Body of pancreas (tissue), 4 donors: Measurements from ENCODE around the gene SLC39A10.

Source experiments
- POLR2A ChIP-seq, 3 donors: fragments of 450-650 bp; IDR thresholded peaks; one replicate each; pipeline ENCODE4 v1.6.1; 2016; ENCODE audit warnings: antibody characterized with exemption in 3 of 3, mild to moderate bottlenecking in 2 of 3
- TF ChIP-seq, protein P1 (sequence below), 7 experiments: fragments of 450-650 bp in 4 of 7; fragments of 200-600 bp in 3 of 7; sonication (generic) in 3 of 7; IDR thresholded peaks; one replicate each; pipeline ENCODE4 v1.5.1; 2016 to 2019; ENCODE audit warnings: antibody characterized with exemption in 7 of 7

DNA sequence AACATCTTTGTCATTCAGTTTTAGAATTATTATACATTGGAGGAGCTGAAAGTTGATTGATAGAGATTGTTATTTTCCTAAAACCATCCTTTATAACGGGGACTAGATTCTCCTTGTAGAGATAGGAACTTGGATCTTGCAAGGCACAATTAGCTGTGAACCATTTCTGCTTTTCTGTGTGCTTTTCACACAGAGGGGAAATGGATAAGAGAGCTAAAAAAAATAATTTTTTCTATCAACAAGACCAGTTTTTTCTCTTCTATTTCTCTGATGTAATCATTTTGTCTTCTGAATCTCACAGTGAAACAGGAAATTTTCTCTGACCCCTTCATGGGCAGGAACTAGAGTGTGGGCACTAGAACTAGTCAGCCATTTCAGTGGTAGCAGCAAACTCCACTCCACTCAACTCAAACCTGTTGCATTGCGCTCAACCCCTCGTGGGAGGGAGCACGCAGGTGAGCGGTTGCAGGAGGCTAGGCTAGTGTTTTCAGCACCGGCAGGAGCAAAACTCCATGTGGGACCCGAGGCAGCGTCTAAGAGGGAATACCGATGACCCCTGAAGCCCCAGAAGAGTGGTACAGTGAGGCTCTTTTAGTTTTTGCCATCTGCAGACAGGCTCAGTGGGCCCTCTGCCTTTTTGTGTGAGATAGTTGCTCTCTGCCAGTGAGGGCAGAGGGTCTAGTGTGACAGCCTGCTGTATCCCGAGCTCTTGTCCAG, 24.0 kb upstream of the SLC39A10 start:
- TF ChIP-seq, protein P1, sequence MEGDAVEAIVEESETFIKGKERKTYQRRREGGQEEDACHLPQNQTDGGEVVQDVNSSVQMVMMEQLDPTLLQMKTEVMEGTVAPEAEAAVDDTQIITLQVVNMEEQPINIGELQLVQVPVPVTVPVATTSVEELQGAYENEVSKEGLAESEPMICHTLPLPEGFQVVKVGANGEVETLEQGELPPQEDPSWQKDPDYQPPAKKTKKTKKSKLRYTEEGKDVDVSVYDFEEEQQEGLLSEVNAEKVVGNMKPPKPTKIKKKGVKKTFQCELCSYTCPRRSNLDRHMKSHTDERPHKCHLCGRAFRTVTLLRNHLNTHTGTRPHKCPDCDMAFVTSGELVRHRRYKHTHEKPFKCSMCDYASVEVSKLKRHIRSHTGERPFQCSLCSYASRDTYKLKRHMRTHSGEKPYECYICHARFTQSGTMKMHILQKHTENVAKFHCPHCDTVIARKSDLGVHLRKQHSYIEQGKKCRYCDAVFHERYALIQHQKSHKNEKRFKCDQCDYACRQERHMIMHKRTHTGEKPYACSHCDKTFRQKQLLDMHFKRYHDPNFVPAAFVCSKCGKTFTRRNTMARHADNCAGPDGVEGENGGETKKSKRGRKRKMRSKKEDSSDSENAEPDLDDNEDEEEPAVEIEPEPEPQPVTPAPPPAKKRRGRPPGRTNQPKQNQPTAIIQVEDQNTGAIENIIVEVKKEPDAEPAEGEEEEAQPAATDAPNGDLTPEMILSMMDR (IDR thresholded peaks at IDR 0.05) = no peak
- no peak for TF ChIP-seq POLR2A (IDR thresholded peaks at IDR 0.05)
